Muscle of leg (tissue), 11 donors: ENCODE measurements around the gene PI4KB. TPM values are rescaled to one million over a fixed set of nuclear protein-coding genes. Genes with fewer than 3 reads are reported as not detected.

Source experiments
- DNase-seq: peaks from one replicate; pipeline ENCODE4 v3.0.0; 2013
- H3K27ac ChIP-seq: one replicate; pipeline ENCODE4 v1.5.1; 2013; ENCODE audit warnings: mild to moderate bottlenecking, low read length, control low read depth
- H3K27me3 ChIP-seq: one replicate; pipeline ENCODE4 v1.6.1; 2013; ENCODE audit warnings: low read length; ENCODE audit not compliant: control insufficient read depth, insufficient read depth
- H3K36me3 ChIP-seq: one replicate; pipeline ENCODE4 v1.6.1; 2013; ENCODE audit warnings: low read length; ENCODE audit not compliant: control insufficient read depth, insufficient read depth
- H3K4me1 ChIP-seq: one replicate; pipeline ENCODE4 v1.6.1; 2013; ENCODE audit warnings: low read length; ENCODE audit not compliant: control insufficient read depth, insufficient read depth
- H3K4me3 ChIP-seq: one replicate; pipeline ENCODE4 v1.5.1; 2013; ENCODE audit warnings: low read length, control low read depth
- H3K9me3 ChIP-seq: replicated peaks from 2 replicates; pipeline ENCODE4 v1.6.1; 2013; ENCODE audit warnings: low read depth, low read length; ENCODE audit not compliant: control insufficient read depth
- WGBS: methylation state at CpG from one replicate; pipeline ENCODE4 v1.1.5; 2013; ENCODE audit warnings: missing lambda C conversion rate; ENCODE audit not compliant: insufficient coverage; 5-methylcytosine and 5-hydroxymethylcytosine counted together
- polyA plus RNA-seq, 8 donors: library from polyadenylated mRNA; unstranded; fragments of 120-200 nt; gene quantifications; one replicate each; pipeline versions ENCODE4 v1.2.1 to v1.2.3, GENCODE V29; 2013; ENCODE audit warnings: inconsistent platforms in 1 of 8, low replicate concordance in 1 of 8; ENCODE audit not compliant: insufficient read length in 8 of 8, insufficient read depth in 1 of 8
- total RNA-seq: library from RNA; stranded (reverse); fragments of 120-200 nt; gene quantifications from one replicate; pipeline ENCODE4 v1.2.4, GENCODE V29; 2013

Gene PI4KB
- total and polyA plus RNA-seq, 9 donors = 31.4 to 59.1 (median 51.1) TPM

GRCh38 chr1:151312411-151312810, 14.8 kb downstream of the PI4KB start:
- WGBS = 100% methylated on average over 1 of the region's 4 CpGs
- peaks cover 44% of the 10 kb centered on the region for H3K4me1 ChIP-seq
- DNase-seq = no peak
- H3K36me3 ChIP-seq = peaks cover 78% of the 10 kb centered on the region
- H3K9me3 ChIP-seq = no peaks in the 10 kb centered on the region
- H3K27me3 ChIP-seq = no peaks in the 10 kb centered on the region
- H3K4me3 ChIP-seq = no peak overlapping the region
- no peak overlapping the region for H3K27ac ChIP-seq

GRCh38 chr1:151311589-151312331, 15.5 kb downstream of the PI4KB start:
- H3K4me3 ChIP-seq = no peak overlapping the region
- WGBS = 85% methylated on average over 3 of the region's 7 CpGs
- no peak for DNase-seq

GRCh38 chr1:151311011-151311410, 16.2 kb downstream of the PI4KB start:
- H3K4me3 ChIP-seq = no peak overlapping the region

More at GRCh38 chr1:151311589-151312331, 15.5 kb downstream of the PI4KB start:
- H3K27ac ChIP-seq = no peak overlapping the region
- no peaks in the 10 kb centered on the region for H3K27me3 ChIP-seq
- H3K9me3 ChIP-seq = no peaks in the 10 kb centered on the region
- H3K36me3 ChIP-seq = peaks cover 78% of the 10 kb centered on the region
- peaks cover 44% of the 10 kb centered on the region for H3K4me1 ChIP-seq

GRCh38 chr1:151309811-151310323, 17.3 kb downstream of the PI4KB start:
- 20% methylated on average over 1 of the region's 7 CpGs for WGBS
- no peak overlapping the region for H3K4me3 ChIP-seq
- peak; percentile 82 for DNase-seq

More at GRCh38 chr1:151311011-151311410, 16.2 kb downstream of the PI4KB start:
- Histone ChIP-seq H3K4me1 (peaks cover 44% of the 10 kb centered on the region), H3K27ac (no peak overlapping the region), H3K9me3 (no peaks in the 10 kb centered on the region), H3K27me3 (no peaks in the 10 kb centered on the region), H3K36me3 (peaks cover 78% of the 10 kb centered on the region)
- 0% methylated on average over 1 of the region's 4 CpGs for WGBS
- DNase-seq = no peak

GRCh38 chr1:151294742-151295462, 32.3 kb downstream of the PI4KB start:
- no peaks in the 10 kb centered on the region for H3K27me3 ChIP-seq
- H3K27ac ChIP-seq = no peak overlapping the region
- peaks cover 14% of the 10 kb centered on the region for H3K4me1 ChIP-seq
- H3K36me3 ChIP-seq = peaks cover 94% of the 10 kb centered on the region
- H3K9me3 ChIP-seq = no peaks in the 10 kb centered on the region
- 83% methylated on average over 1 of the region's 2 CpGs for WGBS
- H3K4me3 ChIP-seq = no peak overlapping the region
- DNase-seq = no peak

More at GRCh38 chr1:151309811-151310323, 17.3 kb downstream of the PI4KB start:
- Histone ChIP-seq H3K27me3 (no peaks in the 10 kb centered on the region), H3K4me1 (peaks cover 44% of the 10 kb centered on the region), H3K36me3 (peaks cover 83% of the 10 kb centered on the region), H3K9me3 (no peaks in the 10 kb centered on the region), H3K27ac (peak overlapping the region; percentile 85)

- Histone ChIP-seq H3K4me1 (peaks cover 14% of the 10 kb centered on the region), H3K9me3 (no peaks in the 10 kb centered on the region), H3K27me3 (no peaks in the 10 kb centered on the region), H3K27ac (peak overlapping the region; percentile 65), H3K4me3 (no peak overlapping the region), H3K36me3 (peaks cover 94% of the 10 kb centered on the region)
- WGBS = 91% methylated on average over 4 of the region's 6 CpGs
- DNase-seq = no peak
Observed at GRCh38 chr1:151293093-151293492, 34.1 kb downstream of the PI4KB start.

- WGBS = 50% methylated on average over 1 of the region's 13 CpGs
- Histone ChIP-seq H3K9me3 (no peaks in the 10 kb centered on the region), H3K4me1 (peaks cover 14% of the 10 kb centered on the region), H3K27me3 (no peaks in the 10 kb centered on the region), H3K27ac (peak overlapping the region; percentile 75), H3K4me3 (no peak overlapping the region), H3K36me3 (peaks cover 94% of the 10 kb centered on the region)
- no peak for DNase-seq
Observed at GRCh38 chr1:151292207-151293030, 34.8 kb downstream of the PI4KB start.

GRCh38 chr1:151290709-151291303, 36.4 kb downstream of the PI4KB start:
- 67% methylated on average over 12 of the region's 19 CpGs for WGBS
- Histone ChIP-seq H3K4me3 (no peak overlapping the region), H3K9me3 (no peaks in the 10 kb centered on the region), H3K36me3 (peaks cover 96% of the 10 kb centered on the region), H3K27ac (no peak overlapping the region), H3K4me1 (peaks cover 14% of the 10 kb centered on the region), H3K27me3 (no peaks in the 10 kb centered on the region)
- no peak for DNase-seq

- Histone ChIP-seq H3K9me3 (no peaks in the 10 kb centered on the region), H3K4me3 (no peak overlapping the region), H3K36me3 (peaks cover 92% of the 10 kb centered on the region), H3K27ac (no peak overlapping the region), H3K27me3 (no peaks in the 10 kb centered on the region), H3K4me1 (peaks cover 14% of the 10 kb centered on the region)
- 87% methylated on average over 20 of the region's 21 CpGs for WGBS
- DNase-seq = no peak
Observed at GRCh38 chr1:151289991-151290708, 37.1 kb downstream of the PI4KB start.
